Endometrium (tissue), 2 donors: Measurements from ENCODE around the gene ZNF407.

Experiments used
- FAIRE-seq: peaks from 2 replicates; lab custom pipeline; 2012; peaks lifted over from hg19 to GRCh38; lab: Jason Lieb, UNC
- donor health status: control.
- donor health status: control.

The ZNF407 gene

DNA sequence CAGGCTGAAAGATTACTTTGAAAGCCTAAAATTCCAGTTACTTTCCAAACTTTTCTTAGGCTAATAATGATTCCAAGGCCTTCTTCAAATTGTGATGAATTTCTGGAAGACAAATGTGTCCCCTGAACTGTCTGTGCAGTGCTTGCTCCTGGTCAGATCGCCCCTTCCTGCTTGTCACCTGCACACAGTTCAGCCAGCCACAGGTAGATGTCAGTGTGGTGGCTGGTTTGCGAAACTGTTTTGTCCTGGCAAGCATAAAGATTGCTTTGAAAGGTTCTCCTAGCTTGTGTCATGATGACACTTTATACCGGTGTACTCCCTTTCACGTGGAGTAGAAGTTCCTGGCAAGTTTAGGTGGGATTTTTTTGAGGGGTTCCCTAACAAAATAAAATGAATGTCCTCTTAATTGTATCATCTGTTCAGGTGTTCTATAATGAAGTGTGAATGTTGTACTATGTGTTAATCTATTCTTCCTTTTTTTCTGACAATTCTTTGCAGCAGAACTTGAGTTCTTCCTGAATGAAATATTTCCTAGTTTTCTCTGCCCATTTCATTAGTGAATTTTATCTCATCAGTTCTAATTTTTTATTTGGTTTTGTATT, 298.8 kb downstream of the ZNF407 start:
- no peak for FAIRE-seq

- FAIRE-seq = peak; percentile 86
Measured at GRCh38 chr18:74897971-74898657, 300.4 kb downstream of the ZNF407 start.

DNA sequence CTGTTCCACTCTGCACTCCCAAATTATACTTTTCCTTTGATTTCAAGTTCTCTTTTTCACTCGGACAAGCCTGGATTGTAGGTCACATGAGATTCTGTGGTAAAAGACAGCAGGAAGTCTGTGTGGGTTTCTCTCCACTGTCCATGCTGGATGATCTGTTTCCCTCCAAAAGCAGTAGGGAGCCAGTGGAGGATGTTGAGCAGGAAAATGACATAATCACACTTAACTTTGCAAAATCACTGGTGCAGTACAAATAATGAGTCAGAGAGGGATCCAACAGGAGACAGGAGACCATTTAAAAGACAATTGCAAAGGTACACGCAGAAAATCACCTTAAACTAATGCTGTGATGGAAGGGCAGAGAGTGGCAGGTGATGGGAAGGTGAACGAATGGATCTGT, 301.3 kb downstream of the ZNF407 start:
- no peak for FAIRE-seq

GRCh38 chr18:74899554-74899953, 301.9 kb downstream of the ZNF407 start:
- no peak for FAIRE-seq

DNA sequence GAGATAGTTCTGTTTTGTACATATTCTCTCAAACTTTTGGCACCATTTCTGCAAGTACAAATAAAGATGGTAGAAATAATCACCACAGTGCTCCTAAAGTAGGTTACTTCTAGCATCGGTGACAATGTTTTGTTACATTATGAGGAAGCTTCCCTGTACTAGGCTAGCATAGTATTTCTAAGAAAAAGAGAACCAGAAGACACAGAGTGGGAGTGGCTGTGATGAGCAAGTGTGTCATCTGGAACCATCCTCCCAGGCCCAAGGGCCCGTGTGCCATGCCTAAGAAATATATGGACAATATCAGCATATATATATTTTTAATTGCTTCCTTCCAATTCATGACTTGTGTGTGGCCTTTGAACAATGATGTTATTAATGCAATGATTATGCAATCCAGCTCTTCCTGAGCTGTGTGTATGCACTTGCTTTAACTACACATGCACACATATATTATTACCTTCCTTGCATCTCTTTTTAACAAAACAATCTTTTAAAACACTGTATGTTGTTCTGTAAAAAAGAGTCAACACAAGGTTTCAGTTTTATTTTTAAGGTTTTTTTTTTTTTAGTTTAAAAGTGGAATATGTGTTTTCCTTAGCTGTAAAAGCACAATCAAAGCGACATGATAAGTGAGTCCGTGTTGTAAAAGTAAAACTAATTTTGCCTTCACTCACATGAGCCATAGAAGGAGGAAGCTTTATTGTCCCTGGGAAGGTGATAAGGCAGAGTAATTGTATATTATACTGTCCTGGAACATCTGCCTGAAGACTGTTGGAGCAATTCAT, 303.9 kb downstream of the ZNF407 start:
- no peak for FAIRE-seq

DNA sequence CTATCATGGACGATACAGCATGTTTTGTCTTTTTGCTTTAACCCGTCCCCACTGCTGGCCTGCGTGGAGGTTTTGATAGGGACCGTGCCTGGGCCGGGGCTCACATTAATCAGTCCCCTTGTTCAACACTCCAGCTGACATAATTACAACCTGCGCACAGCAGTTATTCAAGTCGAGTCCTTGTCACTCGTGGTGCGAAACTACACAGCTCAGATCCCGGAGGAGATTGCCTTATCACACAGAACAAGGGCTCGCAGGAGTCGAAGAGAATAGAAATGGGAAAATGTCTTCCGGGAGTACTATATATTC, 304.4 kb downstream of the ZNF407 start:
- no peak for FAIRE-seq

DNA sequence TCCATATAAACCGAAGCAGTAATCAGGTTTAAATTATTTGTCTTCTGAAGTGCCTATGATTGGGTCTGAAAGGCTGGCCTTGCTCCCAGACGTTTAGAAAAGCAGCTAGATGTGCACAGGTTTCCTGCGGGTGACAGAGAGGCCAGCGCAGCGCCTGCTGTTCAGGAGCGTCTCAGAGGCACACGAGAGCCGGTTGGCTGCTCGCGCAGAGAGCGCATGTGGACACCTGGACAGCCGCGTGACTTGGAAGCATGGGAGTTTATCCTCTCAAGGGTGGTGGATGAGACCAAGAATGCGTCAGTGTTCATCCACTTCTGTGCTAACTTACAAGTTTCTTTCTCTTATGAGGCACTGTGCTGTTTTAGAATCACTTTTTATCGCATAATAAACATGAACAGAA, 307.6 kb downstream of the ZNF407 start:
- no peak for FAIRE-seq

DNA sequence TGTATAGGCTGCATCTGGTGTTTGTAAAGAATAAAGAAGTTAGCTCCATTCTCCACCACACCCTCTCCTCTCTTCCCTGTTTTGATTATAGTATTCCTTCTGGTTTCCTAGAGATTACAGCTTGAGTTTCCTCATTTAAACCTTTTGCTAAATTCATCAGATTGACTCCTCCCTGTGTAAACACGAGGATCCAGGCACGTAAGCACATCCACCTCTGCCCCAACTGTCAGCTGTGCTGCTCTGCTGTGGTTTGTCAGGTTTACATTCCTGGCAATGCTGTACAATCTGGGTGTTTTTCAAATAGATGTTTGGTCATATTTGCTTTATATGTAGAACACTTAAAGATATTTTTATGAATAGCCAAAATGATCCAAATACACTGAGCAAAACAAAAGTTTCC, 308.5 kb downstream of the ZNF407 start:
- FAIRE-seq = no peak

GRCh38 chr18:74914052-74914591, 316.5 kb downstream of the ZNF407 start:
- no peak for FAIRE-seq

- FAIRE-seq = no peak
Measured at GRCh38 chr18:74914648-74915047, 317.0 kb downstream of the ZNF407 start.

- FAIRE-seq = no peak
Measured at GRCh38 chr18:74916773-74917393, 319.2 kb downstream of the ZNF407 start.

- no peak for FAIRE-seq
Measured at GRCh38 chr18:74918276-74918790, 320.7 kb downstream of the ZNF407 start.

DNA sequence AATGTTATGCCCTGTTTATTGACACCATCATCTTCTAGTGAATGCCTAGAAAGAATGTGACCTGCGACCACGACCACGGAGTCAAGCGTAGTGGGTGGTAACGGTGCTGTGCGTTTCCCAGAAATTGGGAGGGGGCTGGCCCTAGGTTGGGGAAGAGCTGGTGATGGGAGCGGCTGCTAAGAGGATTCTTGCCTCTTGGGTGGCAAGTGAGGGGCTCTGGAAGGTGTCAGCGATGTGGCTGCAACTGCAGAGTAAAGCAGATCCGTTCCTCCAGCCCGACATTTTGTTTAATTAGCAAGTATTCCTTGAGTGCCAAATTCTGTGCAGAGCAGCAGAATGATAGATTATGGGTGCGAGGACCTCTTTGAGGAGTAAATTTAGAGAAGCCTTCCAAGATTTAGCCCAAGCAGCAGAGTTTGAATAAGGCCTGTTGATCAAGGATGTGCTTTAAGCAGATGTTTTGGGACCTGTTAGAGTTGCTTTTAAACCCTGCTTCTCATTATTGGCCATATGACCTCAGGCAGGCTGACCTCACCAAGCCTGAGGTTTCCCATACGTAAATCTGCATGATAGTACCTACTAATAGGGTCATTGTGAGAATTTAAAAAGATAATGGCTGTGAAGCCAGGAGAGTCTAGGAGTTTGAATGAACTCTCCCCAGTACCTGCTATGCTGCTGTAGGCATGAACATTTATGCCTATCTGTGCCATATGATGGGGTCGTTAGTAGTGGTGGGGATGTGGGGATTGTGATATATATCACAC, 323.6 kb downstream of the ZNF407 start:
- FAIRE-seq = no peak

DNA sequence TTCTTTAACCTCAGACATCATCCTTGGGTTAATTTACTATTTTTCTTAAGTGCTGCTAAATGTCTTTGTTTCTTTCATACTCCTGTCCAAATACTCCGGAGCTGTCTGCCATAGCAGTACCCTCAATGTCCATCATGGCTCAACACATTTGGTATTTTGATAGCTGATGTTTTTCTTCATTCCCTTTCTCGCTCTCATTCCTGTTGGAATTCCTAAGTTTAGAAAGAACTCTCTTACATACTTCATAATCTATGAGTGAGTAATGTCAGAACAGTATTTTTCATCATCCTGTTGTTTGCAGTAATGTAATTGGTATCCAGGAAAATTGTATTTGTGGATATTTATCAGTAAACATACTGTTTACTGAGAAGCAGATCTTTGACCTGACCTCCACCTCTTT, 328.4 kb downstream of the ZNF407 start:
- no peak for FAIRE-seq

GRCh38 chr18:74928194-74928968, 330.7 kb downstream of the ZNF407 start:
- FAIRE-seq = no peak

- no peak for FAIRE-seq
Measured at GRCh38 chr18:74929110-74929509, 331.4 kb downstream of the ZNF407 start.

GRCh38 chr18:74930616-74931015, 332.9 kb downstream of the ZNF407 start:
- no peak for FAIRE-seq

- FAIRE-seq = no peak
Measured at GRCh38 chr18:74933930-74934329, 336.3 kb downstream of the ZNF407 start.

GRCh38 chr18:74935434-74935833, 337.8 kb downstream of the ZNF407 start:
- no peak for FAIRE-seq

- FAIRE-seq = no peak
Measured at GRCh38 chr18:74936343-74936742, 338.7 kb downstream of the ZNF407 start.

DNA sequence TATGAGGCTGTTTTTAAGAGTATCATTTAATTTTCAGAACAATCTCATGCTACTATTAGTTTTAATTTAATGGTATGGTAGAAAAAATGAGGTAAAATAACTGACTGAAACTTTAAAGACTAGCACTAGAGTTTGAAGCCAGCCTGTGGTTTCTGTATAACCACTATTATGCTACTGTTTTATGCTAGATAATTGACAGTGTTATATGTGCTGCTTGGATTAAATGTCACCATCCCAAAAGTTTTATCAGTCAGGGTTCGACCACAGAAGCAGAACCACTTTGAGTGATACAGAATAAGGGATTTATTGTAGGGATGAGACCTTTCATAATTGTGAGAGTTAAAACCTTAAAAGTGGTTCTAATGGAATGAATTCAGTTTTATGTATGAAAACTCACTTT, 339.6 kb downstream of the ZNF407 start:
- FAIRE-seq = no peak
